SH-SY5Y (cell line): ENCODE results near the gene LY6G5C.

Source experiments
- GATA2 ChIP-seq: IDR thresholded peaks from 2 replicates; pipeline ENCODE4 v1.6.1; 2011; ENCODE audit warnings: mild to moderate bottlenecking, low read depth, low read length
- GATA3 ChIP-seq: IDR thresholded peaks from 2 replicates; pipeline ENCODE4 v1.6.1; 2011; ENCODE audit warnings: low read depth, mild to moderate bottlenecking, low read length, moderate library complexity

Gene LY6G5C

GRCh38 chr6:31689249-31690110, 8.6 kb upstream of the LY6G5C start:
- TF ChIP-seq GATA3 (no peak), GATA2 (no peak)

GRCh38 chr6:31687860-31688693, 7.2 kb upstream of the LY6G5C start:
- TF ChIP-seq GATA2 (no peak), GATA3 (no peak)

DNA sequence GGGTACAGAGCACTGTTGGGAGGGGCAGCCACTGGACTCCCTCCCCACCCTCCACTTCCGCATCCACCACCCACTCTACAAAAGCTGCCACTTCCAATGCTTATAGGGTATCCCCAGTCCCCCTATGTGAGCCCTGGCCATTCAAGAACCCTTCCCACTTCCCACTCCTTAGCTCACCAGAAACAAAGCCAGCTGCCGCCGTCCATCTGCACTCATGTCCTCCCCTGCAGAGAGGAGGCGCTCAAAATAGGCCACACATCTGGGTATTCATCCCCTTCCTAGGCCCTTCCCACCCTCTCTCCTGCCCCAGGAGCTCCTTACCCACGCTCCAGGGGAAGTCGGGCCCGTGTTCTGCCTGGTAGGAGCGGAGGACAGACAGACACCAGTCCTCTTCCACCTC, 6.5 kb upstream of the LY6G5C start:
- TF ChIP-seq GATA2 = no peak
- no peak for TF ChIP-seq GATA3

DNA sequence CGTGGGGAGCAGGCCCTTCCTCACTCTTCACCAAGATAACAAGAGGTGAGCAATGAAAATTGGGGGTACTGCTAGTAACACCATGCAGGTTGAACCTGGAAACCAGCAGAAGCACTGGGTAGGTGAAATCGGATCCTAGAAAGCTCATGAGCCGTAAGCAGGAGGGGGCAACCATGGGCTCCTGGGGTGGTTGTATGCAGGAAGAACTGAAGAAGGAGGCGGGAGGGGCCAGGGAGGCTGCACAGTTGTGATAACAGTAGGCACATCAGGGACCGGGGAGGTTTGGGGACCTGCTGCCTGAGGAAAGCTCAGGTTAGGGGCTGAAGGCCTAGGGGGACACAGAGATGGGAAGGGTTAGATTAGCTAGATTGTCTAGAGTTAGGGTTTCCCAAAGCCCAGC, 5.6 kb upstream of the LY6G5C start:
- TF ChIP-seq GATA2 (no peak), GATA3 (no peak)

GRCh38 chr6:31683591-31683990, 2.7 kb upstream of the LY6G5C start:
- TF ChIP-seq GATA3 = no peak
- no peak for TF ChIP-seq GATA2

DNA sequence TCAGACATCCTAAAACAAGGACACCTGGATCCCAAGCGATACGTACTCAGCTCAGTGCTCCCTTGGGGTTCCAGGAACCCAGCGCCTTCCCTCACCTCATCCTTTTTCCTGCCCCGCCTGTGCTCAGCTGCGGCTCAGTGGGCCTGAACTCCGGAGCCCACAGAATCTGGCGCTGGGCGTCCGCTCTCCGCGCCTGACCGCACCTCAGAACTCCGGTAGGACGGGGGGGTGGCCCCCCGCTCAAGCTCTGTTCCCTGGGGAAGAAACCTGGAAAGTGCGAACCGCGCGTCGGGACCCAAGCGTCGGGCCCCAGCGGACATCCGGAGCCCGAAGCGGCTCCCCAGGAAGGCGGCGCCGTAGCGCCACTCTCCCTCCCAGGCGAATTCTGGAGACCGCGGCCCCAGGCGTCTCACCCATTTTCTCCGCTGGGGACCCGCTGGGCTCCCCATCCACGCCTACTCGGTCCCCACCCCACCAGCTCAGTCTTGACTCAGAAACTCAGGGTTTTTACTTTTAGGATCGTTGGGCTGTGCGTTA, 336 bp upstream of the LY6G5C start:
- TF ChIP-seq GATA2 (no peak), GATA3 (no peak)

- no peak for TF ChIP-seq GATA3
- TF ChIP-seq GATA2 = no peak
These were observed 2.9 kb downstream of the LY6G5C start for GRCh38 chr6:31677955-31678354.

- TF ChIP-seq GATA3 = no peak
- TF ChIP-seq GATA2 = no peak
These were observed 4.0 kb downstream of the LY6G5C start for GRCh38 chr6:31676904-31677303.

DNA sequence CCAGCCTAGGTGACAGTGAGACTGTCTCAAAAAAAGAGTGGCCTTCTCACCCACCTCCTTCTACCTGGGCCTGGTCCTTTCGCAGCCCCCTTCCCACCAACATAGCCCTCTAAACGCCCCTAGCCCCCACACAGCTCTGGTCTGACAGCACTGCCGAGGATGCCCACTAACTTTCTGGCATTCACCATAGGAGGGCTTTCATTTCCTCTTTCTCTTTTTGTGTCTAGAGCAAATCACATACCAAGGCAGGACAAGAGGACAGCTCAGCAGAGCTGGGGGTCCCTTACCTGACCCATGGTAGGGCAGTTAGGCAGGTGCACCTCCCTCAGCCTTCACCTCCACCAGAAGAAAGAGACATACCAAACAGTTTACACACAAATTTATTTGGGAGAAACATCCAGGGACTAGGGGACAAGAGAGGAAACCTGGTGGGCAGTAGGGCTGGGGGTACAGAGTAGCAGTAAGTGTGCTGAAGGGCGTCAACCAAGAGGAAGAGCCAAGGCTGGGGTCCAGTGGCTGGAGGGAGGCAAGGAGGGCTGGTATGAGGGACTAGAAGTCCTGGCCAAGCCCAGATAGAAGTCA, 4.5 kb downstream of the LY6G5C start:
- TF ChIP-seq GATA3 (no peak), GATA2 (no peak)

DNA sequence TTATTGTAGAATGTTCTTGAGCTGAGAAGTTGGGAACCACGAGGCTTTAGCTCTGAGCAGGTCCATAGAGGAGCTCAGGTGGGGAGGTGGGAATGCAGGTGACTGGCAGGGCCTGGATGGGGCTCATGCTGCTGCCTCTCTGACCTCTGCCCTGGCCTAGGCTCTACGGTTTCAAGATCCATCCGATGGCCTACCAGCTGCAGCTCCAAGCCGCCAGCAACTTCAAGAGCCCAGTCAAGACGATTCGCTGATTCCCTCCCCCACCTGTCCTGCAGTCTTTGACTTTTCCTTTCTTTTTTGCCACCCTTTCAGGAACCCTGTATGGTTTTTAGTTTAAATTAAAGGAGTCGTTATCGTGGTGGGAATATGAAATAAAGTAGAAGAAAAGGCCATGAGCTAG, 11.2 kb downstream of the LY6G5C start, which contains the start of gene LY6G5B:
Gene LY6G5B (plus strand): TSS at position 301 of the 400 bp plus-strand sequence. CDS start 975 bp downstream, outside the sequence.
- no peak for TF ChIP-seq GATA3
- TF ChIP-seq GATA2 = no peak

- no peak for TF ChIP-seq GATA2
- no peak for TF ChIP-seq GATA3
These were observed 14.4 kb downstream of the LY6G5C start for GRCh38 chr6:31666337-31666965.

DNA sequence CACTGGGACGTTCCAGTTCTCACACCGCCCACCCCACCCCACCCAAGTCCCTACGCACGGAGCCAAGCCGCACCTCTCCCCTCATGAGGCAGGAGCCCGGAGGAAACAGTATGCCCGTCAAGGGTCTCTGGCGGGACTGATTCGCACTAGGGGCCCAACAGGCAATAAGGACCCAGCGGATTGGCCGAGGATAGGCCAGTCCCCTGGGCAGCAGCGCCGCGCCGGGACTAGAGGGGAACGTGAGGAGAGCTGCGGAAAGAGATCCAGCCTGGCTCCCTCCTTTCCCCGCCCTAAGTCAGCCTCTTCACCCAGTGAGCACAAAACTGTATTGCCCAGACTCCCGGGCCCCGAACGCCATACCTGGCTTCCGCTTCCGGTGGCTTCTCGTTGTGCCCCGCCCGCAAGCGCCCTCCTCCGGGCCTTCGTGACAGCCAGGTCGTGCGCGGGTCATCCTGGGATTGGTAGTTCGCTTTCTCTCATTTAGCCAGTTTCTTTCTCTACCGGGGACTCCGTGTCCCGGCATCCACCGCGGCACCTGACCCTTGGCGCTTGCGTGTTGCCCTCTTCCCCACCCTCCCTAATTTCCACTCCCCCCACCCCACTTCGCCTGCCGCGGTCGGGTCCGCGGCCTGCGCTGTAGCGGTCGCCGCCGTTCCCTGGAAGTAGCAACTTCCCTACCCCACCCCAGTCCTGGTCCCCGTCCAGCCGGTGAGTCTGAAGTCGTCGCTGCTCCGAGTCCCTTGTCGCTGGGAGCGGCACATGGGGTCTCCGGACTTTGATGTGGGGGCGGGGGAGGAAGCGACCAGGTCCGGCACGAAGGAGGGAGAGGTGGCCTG, 15.1 kb downstream of the LY6G5C start, which contains the start of gene CSNK2B:
Gene CSNK2B (plus strand): TSS at position 580 of the 836 bp plus-strand sequence. CDS start 752 bp downstream, outside the sequence.
- TF ChIP-seq GATA2 (no peak), GATA3 (no peak)
